SK-N-SH (cell line): Measurements from ENCODE around the gene SPDEF.

Experiments
- FOXM1 ChIP-seq: IDR thresholded peaks from 2 replicates; pipeline ENCODE4 v1.4.0; 2012; ENCODE audit warnings: low read depth, mild to moderate bottlenecking
- MEF2A ChIP-seq: IDR thresholded peaks from 2 replicates; pipeline ENCODE4 v1.4.0; 2012; ENCODE audit warnings: low read depth, borderline replicate concordance
- NRF1 ChIP-seq: IDR thresholded peaks from 2 replicates; pipeline ENCODE4 v1.6.1; 2012; ENCODE audit warnings: low read depth, mild to moderate bottlenecking, low read length
- POLR2AphosphoS5 ChIP-seq: IDR thresholded peaks from 2 replicates; pipeline ENCODE4 v1.6.1; 2012; ENCODE audit warnings: low read depth, low read length
- RAD21 ChIP-seq: IDR thresholded peaks from 2 replicates; pipeline ENCODE4 v1.6.1; 2012; ENCODE audit warnings: mild to moderate bottlenecking, low read length
- RCOR1 ChIP-seq: fragments of 150-350 bp; IDR thresholded peaks from 2 replicates; pipeline ENCODE4 v1.6.1; 2017; ENCODE audit warnings: antibody characterized with exemption, low read length
- SMC3 ChIP-seq: IDR thresholded peaks from 2 replicates; pipeline ENCODE4 v1.6.1; 2012; ENCODE audit warnings: low read depth, low read length, improper control_type of control experiment
- TAF1 ChIP-seq: IDR thresholded peaks from 2 replicates; pipeline ENCODE4 v1.6.1; 2012; ENCODE audit warnings: low read depth, mild to moderate bottlenecking, low read length, moderate library complexity, borderline replicate concordance
- YY1 ChIP-seq: IDR thresholded peaks from 2 replicates; pipeline ENCODE4 v1.4.0; 2012; ENCODE audit warnings: low read depth, mild to moderate bottlenecking
- TF ChIP-seq, protein P1 (sequence below): fragments of 200-600 bp; sonication (generic); IDR thresholded peaks from 2 replicates; pipeline ENCODE4 v1.6.1; 2017; ENCODE audit warnings: antibody characterized with exemption, mild to moderate bottlenecking, moderate library complexity
- TF ChIP-seq, protein P2 (sequence below): IDR thresholded peaks from 2 replicates; pipeline ENCODE4 v1.4.0; 2012; ENCODE audit warnings: low read depth
- TF ChIP-seq, protein P3 (sequence below): IDR thresholded peaks from 2 replicates; pipeline ENCODE4 v1.4.0; 2012; ENCODE audit warnings: low read depth, borderline replicate concordance
- TF ChIP-seq, protein P4 (sequence below): IDR thresholded peaks from 2 replicates; pipeline ENCODE4; 2012
- TF ChIP-seq, protein P5 (sequence below): fragments of 150-350 bp; IDR thresholded peaks from 2 replicates; pipeline ENCODE4 v1.6.1; 2016; ENCODE audit warnings: mild to moderate bottlenecking, low read depth, low read length

DNA sequence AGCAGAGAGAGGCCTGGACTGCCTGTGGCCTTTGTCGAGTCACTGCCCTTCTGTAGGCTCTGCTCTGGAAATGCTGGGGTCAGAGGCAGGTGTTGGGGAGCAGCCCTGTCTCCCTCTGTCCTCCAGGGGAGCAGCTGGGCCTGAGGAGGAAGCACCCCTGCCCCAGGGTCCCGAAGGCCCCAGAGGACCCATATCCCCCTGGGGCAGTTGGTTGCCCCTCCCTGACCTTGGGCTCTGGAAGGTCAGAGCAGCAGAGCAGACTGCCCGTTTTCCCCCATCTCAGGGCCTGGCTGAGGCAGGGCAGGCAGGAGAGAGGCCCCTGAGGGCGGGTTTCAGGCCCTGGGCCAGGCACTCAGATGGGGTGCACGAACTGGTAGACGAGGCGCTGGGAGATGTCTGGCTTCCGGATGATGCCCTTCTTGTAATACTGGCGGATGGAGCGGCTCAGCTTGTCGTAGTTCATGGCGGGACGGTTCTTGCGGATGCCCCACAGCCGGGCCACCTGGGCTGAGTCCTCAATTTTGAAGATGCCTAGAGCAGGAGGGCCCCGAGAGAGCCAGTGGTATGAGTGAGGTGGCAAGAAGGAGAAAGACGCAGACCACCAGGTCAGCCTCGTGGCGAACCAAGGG lies 18.1 kb downstream of the SPDEF start:
- TF ChIP-seq, protein P1, sequence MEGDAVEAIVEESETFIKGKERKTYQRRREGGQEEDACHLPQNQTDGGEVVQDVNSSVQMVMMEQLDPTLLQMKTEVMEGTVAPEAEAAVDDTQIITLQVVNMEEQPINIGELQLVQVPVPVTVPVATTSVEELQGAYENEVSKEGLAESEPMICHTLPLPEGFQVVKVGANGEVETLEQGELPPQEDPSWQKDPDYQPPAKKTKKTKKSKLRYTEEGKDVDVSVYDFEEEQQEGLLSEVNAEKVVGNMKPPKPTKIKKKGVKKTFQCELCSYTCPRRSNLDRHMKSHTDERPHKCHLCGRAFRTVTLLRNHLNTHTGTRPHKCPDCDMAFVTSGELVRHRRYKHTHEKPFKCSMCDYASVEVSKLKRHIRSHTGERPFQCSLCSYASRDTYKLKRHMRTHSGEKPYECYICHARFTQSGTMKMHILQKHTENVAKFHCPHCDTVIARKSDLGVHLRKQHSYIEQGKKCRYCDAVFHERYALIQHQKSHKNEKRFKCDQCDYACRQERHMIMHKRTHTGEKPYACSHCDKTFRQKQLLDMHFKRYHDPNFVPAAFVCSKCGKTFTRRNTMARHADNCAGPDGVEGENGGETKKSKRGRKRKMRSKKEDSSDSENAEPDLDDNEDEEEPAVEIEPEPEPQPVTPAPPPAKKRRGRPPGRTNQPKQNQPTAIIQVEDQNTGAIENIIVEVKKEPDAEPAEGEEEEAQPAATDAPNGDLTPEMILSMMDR = no peak
- TF ChIP-seq POLR2AphosphoS5 (no peak), NRF1 (no peak), TAF1 (no peak), SMC3 (no peak), RCOR1 (no peak), YY1 (no peak), FOXM1 (no peak), MEF2A (no peak), RAD21 (no peak)
- TF ChIP-seq, protein P2, sequence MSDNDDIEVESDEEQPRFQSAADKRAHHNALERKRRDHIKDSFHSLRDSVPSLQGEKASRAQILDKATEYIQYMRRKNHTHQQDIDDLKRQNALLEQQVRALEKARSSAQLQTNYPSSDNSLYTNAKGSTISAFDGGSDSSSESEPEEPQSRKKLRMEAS = no peak
- TF ChIP-seq, protein P3, sequence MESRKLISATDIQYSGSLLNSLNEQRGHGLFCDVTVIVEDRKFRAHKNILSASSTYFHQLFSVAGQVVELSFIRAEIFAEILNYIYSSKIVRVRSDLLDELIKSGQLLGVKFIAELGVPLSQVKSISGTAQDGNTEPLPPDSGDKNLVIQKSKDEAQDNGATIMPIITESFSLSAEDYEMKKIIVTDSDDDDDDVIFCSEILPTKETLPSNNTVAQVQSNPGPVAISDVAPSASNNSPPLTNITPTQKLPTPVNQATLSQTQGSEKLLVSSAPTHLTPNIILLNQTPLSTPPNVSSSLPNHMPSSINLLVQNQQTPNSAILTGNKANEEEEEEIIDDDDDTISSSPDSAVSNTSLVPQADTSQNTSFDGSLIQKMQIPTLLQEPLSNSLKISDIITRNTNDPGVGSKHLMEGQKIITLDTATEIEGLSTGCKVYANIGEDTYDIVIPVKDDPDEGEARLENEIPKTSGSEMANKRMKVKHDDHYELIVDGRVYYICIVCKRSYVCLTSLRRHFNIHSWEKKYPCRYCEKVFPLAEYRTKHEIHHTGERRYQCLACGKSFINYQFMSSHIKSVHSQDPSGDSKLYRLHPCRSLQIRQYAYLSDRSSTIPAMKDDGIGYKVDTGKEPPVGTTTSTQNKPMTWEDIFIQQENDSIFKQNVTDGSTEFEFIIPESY = no peak
- TF ChIP-seq, protein P4, sequence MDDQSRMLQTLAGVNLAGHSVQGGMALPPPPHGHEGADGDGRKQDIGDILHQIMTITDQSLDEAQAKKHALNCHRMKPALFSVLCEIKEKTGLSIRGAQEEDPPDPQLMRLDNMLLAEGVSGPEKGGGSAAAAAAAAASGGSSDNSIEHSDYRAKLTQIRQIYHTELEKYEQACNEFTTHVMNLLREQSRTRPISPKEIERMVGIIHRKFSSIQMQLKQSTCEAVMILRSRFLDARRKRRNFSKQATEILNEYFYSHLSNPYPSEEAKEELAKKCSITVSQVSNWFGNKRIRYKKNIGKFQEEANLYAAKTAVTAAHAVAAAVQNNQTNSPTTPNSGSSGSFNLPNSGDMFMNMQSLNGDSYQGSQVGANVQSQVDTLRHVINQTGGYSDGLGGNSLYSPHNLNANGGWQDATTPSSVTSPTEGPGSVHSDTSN = no peak
- TF ChIP-seq, protein P5, sequence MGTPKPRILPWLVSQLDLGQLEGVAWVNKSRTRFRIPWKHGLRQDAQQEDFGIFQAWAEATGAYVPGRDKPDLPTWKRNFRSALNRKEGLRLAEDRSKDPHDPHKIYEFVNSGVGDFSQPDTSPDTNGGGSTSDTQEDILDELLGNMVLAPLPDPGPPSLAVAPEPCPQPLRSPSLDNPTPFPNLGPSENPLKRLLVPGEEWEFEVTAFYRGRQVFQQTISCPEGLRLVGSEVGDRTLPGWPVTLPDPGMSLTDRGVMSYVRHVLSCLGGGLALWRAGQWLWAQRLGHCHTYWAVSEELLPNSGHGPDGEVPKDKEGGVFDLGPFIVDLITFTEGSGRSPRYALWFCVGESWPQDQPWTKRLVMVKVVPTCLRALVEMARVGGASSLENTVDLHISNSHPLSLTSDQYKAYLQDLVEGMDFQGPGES = no peak
